C1 segment of cervical spinal cord (tissue), 14 donors: ENCODE results near the gene APLP2.
"Not testable (repeated sequence)": the region's sequence is repeated elsewhere in the genome, so short reads cannot be mapped to it uniquely, and the experiment has no call there.

ENCODE experiments used
- DNase-seq, 14 donors: peaks; one replicate each; lab custom pipeline; 2025; lab: John Stamatoyannopoulos, UW

APLP2 gene

GRCh38 chr11:130170345-130170744 is 100.7 kb downstream of the APLP2 start:
- DNase-seq: no peak

- DNase-seq: no peak
These were observed 101.8 kb downstream of the APLP2 start for GRCh38 chr11:130171534-130171933.

GRCh38 chr11:130172001-130172400 is 102.3 kb downstream of the APLP2 start:
- not testable (repeated sequence) for DNase-seq

- DNase-seq: no peak
These were observed 104.9 kb downstream of the APLP2 start for GRCh38 chr11:130174642-130175041.

- no peak for DNase-seq
These were observed 106.2 kb downstream of the APLP2 start for GRCh38 chr11:130175898-130176297.

- no peak for DNase-seq
These were observed 108.1 kb downstream of the APLP2 start for GRCh38 chr11:130177782-130178181.

- no peak for DNase-seq
These were observed 109.0 kb downstream of the APLP2 start for GRCh38 chr11:130178441-130179339.

GRCh38 chr11:130179396-130180306 is 110.0 kb downstream of the APLP2 start:
- no peak for DNase-seq

- peak in 1 of 14 donors; percentile 4 for DNase-seq
These were observed 110.8 kb downstream of the APLP2 start for GRCh38 chr11:130180491-130180890.

GRCh38 chr11:130180896-130181294 is 111.2 kb downstream of the APLP2 start:
- DNase-seq: no peak

- DNase-seq: no peak
These were observed 111.9 kb downstream of the APLP2 start for GRCh38 chr11:130181295-130182272.

GRCh38 chr11:130183878-130184610 is 114.3 kb downstream of the APLP2 start:
- no peak for DNase-seq

- no peak for DNase-seq
These were observed 117.4 kb downstream of the APLP2 start for GRCh38 chr11:130187096-130187495.

GRCh38 chr11:130188047-130188446 is 118.4 kb downstream of the APLP2 start:
- no peak for DNase-seq

GRCh38 chr11:130188585-130189347 is 119.1 kb downstream of the APLP2 start:
- no peak for DNase-seq

- no peak for DNase-seq
These were observed 120.0 kb downstream of the APLP2 start for GRCh38 chr11:130189492-130190210.

GRCh38 chr11:130190371-130190881 is 120.7 kb downstream of the APLP2 start:
- no peak for DNase-seq

- no peak for DNase-seq
These were observed 122.2 kb downstream of the APLP2 start for GRCh38 chr11:130191896-130192295.

- no peak for DNase-seq
These were observed 123.2 kb downstream of the APLP2 start for GRCh38 chr11:130192845-130193267.
